PC-3 (cell line): ENCODE measurements around the gene CARS1.

Source experiments
- CTCF ChIP-seq: fragments of 300-600 bp; sonication (generic); conservative IDR thresholded peaks from 2 replicates; pipeline ENCODE4 v1.5.1; 2017; ENCODE audit warnings: antibody characterized with exemption, low read depth, mild to moderate bottlenecking, low read length
- EZH2 ChIP-seq: fragments of 300-600 bp; sonication (generic); IDR thresholded peaks from one replicate; pipeline ENCODE4 v1.6.1; 2017; ENCODE audit warnings: antibody characterized with exemption, mild to moderate bottlenecking, low read length; ENCODE audit not compliant: unreplicated experiment
- EZH2phosphoT487 ChIP-seq: fragments of 300-600 bp; sonication (generic); IDR thresholded peaks from 2 replicates; pipeline ENCODE4 v1.6.1; 2018; ENCODE audit warnings: mild to moderate bottlenecking, antibody characterized with exemption, low read length, borderline replicate concordance

GRCh38 chr11:2992997-2993325, 64.3 kb downstream of the CARS1 start:
- no peak for TF ChIP-seq CTCF
- no peak for TF ChIP-seq EZH2
- TF ChIP-seq EZH2phosphoT487: no peak
